Activated B cell treated with CpG ODN at 0.5 μM for 24 hours (primary cell): ENCODE measurements around the gene AAGAB. TPM values are rescaled to one million over a fixed set of nuclear protein-coding genes. Genes with fewer than 3 reads are reported as not detected.

Source experiments
- ATAC-seq: fragments of 200-7000 bp; cut with Tn5 transposase; one replicate; pipeline ENCODE4 v1.10.0; 2021; ENCODE audit warnings: low read depth, mild to moderate bottlenecking, moderate library complexity
- CTCF ChIA-PET: fragments of 350-600 bp; sonication (Branson Sonifier 250); formaldehyde crosslinking; loops from one replicate; lab custom pipeline; 2021; ENCODE audit warnings: antibody characterized with exemption; lab: Charles Lee
- POLR2A ChIA-PET: fragments of 350-600 bp; sonication (Branson Sonifier 250); formaldehyde crosslinking; loops from one replicate; lab custom pipeline; 2021; ENCODE audit warnings: antibody characterized with exemption; lab: Charles Lee
- DNase-seq: peaks from one replicate; pipeline ENCODE4 v3.0.0; 2022
- H3K27ac Mint-ChIP-seq: one replicate; pipeline ENCODE4 v1.8.0; 2020; ENCODE audit warnings: mixed read lengths
- H3K27me3 Mint-ChIP-seq: one replicate; pipeline ENCODE4 v1.8.0; 2021; ENCODE audit warnings: mixed read lengths
- H3K36me3 Mint-ChIP-seq: one replicate; pipeline ENCODE4 v1.8.0; 2021; ENCODE audit warnings: low read depth, mixed read lengths
- H3K4me1 Mint-ChIP-seq: one replicate; pipeline ENCODE4 v1.8.0; 2021; ENCODE audit warnings: mixed read lengths
- H3K4me3 Mint-ChIP-seq: one replicate; pipeline ENCODE4 v1.8.0; 2020; ENCODE audit warnings: mild to moderate bottlenecking, mixed read lengths
- H3K9me3 Mint-ChIP-seq: one replicate; pipeline ENCODE4 v1.8.0; 2020; ENCODE audit warnings: mixed read lengths
- intact Hi-C: fragments of 100-400 bp; cut with micrococcal nuclease; formaldehyde crosslinking; loops from one replicate; pipeline ENCODE4 v1.15.1; 2024
- total RNA-seq: library from RNA; stranded (reverse); gene quantifications from 2 replicates; pipeline ENCODE4 v1.2.3, GENCODE V29; 2022
- TF ChIP-seq, protein P1 (sequence below): fragments of 200-600 bp; IDR thresholded peaks from one replicate; pipeline ENCODE4 v1.8.0; 2022; ENCODE audit warnings: antibody characterized with exemption, mild to moderate bottlenecking

AAGAB gene
- total RNA-seq, 1 donor from 2014 or later, result 48.5 TPM

DNA sequence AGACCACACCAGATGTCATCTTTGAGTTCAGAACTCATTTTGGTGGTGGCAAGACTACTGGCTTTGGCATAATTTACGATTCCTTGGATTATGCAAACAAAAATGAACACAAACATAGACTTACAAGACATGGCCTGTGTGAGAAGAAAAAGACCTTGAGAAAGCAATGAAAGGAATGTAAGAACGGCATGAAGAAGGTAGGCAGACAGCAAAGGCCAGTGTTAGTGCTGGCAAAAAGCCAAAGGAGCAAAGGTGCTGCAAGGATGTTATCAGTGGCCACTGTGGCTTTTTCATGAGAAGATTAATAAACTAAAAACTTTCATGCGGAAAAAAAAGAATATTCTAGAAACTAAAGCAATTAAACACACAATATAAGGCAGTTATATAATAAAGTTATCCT lies 21.9 kb downstream of the AAGAB start:
- H3K4me1 Mint-ChIP-seq, result peaks cover 10% of the 10 kb centered on the region
- ATAC-seq, result no peak
- no peak overlapping the region for H3K27ac Mint-ChIP-seq
- ChIA-PET POLR2A (no interaction called here), CTCF (no interaction called here)
- DNase-seq, result no peak
- H3K27me3 Mint-ChIP-seq, result no peaks in the 10 kb centered on the region
- intact Hi-C loops, result no loop called here
- H3K9me3 Mint-ChIP-seq, result no peaks in the 10 kb centered on the region
- H3K36me3 Mint-ChIP-seq, result peaks cover 75% of the 10 kb centered on the region
- no peak overlapping the region for H3K4me3 Mint-ChIP-seq
- TF ChIP-seq, protein P1, sequence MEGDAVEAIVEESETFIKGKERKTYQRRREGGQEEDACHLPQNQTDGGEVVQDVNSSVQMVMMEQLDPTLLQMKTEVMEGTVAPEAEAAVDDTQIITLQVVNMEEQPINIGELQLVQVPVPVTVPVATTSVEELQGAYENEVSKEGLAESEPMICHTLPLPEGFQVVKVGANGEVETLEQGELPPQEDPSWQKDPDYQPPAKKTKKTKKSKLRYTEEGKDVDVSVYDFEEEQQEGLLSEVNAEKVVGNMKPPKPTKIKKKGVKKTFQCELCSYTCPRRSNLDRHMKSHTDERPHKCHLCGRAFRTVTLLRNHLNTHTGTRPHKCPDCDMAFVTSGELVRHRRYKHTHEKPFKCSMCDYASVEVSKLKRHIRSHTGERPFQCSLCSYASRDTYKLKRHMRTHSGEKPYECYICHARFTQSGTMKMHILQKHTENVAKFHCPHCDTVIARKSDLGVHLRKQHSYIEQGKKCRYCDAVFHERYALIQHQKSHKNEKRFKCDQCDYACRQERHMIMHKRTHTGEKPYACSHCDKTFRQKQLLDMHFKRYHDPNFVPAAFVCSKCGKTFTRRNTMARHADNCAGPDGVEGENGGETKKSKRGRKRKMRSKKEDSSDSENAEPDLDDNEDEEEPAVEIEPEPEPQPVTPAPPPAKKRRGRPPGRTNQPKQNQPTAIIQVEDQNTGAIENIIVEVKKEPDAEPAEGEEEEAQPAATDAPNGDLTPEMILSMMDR, result no peak

DNA sequence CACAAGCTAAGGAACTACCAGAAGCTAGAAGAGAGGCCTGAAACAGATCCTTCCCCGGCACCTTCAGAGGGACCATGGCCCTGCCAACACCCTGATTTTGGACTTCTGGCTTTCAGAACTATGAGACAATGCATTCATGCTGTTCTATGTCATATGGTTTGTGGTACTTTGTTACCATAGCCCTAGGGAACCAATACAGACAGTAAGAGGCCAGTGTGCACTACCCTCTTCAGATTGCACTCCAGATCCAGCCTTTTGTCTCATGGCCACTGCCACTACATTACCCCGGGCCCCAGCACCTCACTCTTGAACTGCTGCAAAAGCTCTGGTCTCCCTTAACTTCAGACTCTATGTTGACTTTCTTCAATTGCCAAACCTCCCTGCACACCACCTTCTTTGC lies 24.0 kb downstream of the AAGAB start:
- Mint-ChIP-seq H3K36me3 (peaks cover 79% of the 10 kb centered on the region), H3K27me3 (no peaks in the 10 kb centered on the region), H3K27ac (no peak overlapping the region), H3K4me3 (no peak overlapping the region), H3K9me3 (no peaks in the 10 kb centered on the region), H3K4me1 (peaks cover 12% of the 10 kb centered on the region)
- intact Hi-C loops, result no loop called here
- POLR2A ChIA-PET, result no interaction called here
- CTCF ChIA-PET, result no interaction called here
- DNase-seq, result no peak
- TF ChIP-seq, protein P1, result no peak
- no peak for ATAC-seq

DNA sequence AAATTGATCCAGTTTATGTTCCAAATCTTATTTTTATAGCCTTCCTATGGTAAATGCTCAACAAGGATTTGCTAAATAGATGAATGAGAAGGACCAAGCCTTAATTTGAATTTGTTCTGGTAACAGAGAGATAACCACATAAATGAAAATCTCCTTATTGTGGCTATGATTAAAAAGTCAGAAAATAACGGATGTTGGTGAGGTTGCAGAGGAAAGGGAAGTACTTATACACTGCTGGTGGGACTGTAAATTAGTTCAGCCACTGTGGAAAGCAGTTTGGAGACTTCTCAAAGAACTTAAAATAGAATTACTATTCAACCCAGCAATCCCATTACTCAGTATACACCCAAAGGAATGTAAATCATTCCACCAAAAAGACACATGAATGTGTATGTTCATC lies 26.2 kb downstream of the AAGAB start:
- POLR2A ChIA-PET, result no interaction called here
- CTCF ChIA-PET, result no interaction called here
- intact Hi-C loops, result no loop called here

DNA sequence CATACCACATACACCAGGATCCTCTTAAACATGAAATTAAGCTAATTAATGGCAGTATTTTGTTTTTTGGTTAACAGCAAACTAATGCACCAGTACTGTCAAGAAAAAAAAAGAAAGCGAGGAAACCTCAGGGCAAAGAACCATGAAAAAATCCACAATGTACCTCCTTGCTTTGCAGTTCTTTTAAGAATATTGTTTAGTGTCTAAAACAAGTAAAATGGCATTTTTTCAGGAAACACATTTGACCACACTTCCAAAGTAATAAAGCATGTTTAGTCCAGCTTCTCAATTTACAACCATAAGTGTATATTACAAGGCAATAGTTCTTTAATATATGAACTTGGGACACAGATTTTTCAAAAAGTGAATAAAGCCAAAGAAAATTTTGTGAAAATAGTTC lies 26.6 kb downstream of the AAGAB start:
- H3K36me3 Mint-ChIP-seq, result peaks cover 60% of the 10 kb centered on the region
- CTCF ChIA-PET, result no interaction called here
- intact Hi-C loops, result no loop called here
- H3K27me3 Mint-ChIP-seq, result no peaks in the 10 kb centered on the region
- no peak overlapping the region for H3K4me3 Mint-ChIP-seq
- H3K9me3 Mint-ChIP-seq, result no peaks in the 10 kb centered on the region
- H3K27ac Mint-ChIP-seq, result no peak overlapping the region
- POLR2A ChIA-PET, result no interaction called here
- H3K4me1 Mint-ChIP-seq, result peaks cover 17% of the 10 kb centered on the region
- TF ChIP-seq, protein P1, result no peak
- ATAC-seq (no peak), DNase-seq (no peak)

More for the DNA sequence above, 26.2 kb downstream of the AAGAB start:
- H3K36me3 Mint-ChIP-seq, result peaks cover 64% of the 10 kb centered on the region
- peaks cover 17% of the 10 kb centered on the region for H3K4me1 Mint-ChIP-seq
- no peak overlapping the region for H3K27ac Mint-ChIP-seq
- H3K9me3 Mint-ChIP-seq, result no peaks in the 10 kb centered on the region
- no peaks in the 10 kb centered on the region for H3K27me3 Mint-ChIP-seq
- no peak overlapping the region for H3K4me3 Mint-ChIP-seq
- TF ChIP-seq, protein P1, result no peak
- no peak for DNase-seq
- no peak for ATAC-seq

DNA sequence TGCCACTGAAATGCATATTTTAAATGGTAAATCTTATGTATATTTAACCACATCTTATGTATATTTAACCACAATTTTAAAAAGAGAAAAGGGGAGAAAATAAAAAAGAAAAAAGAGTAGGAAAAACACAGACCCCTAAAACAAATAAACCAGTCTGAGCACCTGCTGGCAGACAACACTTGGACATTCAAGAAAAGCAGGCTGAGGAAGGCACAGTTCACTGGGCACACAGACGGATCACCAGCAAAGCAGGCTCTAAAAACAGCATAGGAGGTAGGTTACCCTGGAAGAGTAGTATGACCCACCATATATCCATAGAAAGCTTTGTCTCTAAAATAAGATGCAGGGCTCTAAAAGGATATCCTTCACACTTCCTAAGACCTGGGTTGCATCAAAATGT lies 27.0 kb downstream of the AAGAB start:
- no peaks in the 10 kb centered on the region for H3K27me3 Mint-ChIP-seq
- no peak overlapping the region for H3K27ac Mint-ChIP-seq
- CTCF ChIA-PET, result no interaction called here
- H3K36me3 Mint-ChIP-seq, result peaks cover 55% of the 10 kb centered on the region
- DNase-seq, result no peak
- no peak for ATAC-seq
- H3K4me3 Mint-ChIP-seq, result no peak overlapping the region
- TF ChIP-seq, protein P1, result no peak
- peaks cover 17% of the 10 kb centered on the region for H3K4me1 Mint-ChIP-seq
- intact Hi-C loops, result no loop called here
- no peaks in the 10 kb centered on the region for H3K9me3 Mint-ChIP-seq
- POLR2A ChIA-PET, result no interaction called here
